Measurements from ENCODE around the gene PBX3.

PBX3 gene

DNA sequence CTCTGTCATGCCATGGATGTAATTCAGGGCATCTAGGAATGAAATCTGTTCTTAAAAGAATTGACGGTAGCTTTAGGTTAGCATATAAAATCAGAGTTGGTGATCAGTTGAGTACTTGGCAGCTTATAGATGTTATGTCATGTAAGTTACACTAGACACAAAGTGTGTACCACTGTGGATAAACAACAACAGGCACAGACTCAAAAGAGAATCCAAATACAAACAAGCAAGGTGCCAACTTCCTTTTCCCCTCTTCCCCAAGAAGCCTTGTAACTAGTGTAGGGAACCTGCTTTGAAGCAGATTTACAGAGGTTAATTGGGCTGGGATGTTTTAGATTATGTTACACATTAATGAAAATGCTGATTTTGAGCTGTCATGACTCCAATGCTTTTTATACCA is 167.2 kb downstream of the PBX3 start:
- Histone ChIP-seq H3K4me3 (ENCODE audit: insufficient read depth, low read length, poor library complexity, severe bottlenecking) (no peak overlapping the region), H3K9me2 (replicated peaks; ENCODE audit: insufficient read depth, low read length) (no peaks in the 10 kb centered on the region), H4K20me1 (ENCODE audit: low read depth, low read length) (no peaks in the 10 kb centered on the region), H3K36me3 (ENCODE audit: low read length) (no peaks in the 10 kb centered on the region), H3K4me2 (ENCODE audit: low read depth, low read length, poor library complexity, severe bottlenecking) (no peak overlapping the region), H3K9me3 (ENCODE audit: insufficient read depth, low read length) (no peaks in the 10 kb centered on the region), H3K27ac (ENCODE audit: low read depth, low read length) (no peak overlapping the region), H3K9ac (ENCODE audit: low read length) (no peak overlapping the region), H2AFZ (ENCODE audit: low read depth, low read length, severe bottlenecking) (no peak overlapping the region), H3K27me3 (ENCODE audit: low read length) (no peaks in the 10 kb centered on the region), H3K79me2 (ENCODE audit: insufficient read depth, low read length) (no peaks in the 10 kb centered on the region), H3F3A (ENCODE audit: insufficient read depth) (0 out of 2 replicates have a peak, but pooled peaks cover 3% of the 10 kb centered on the region)
- TF ChIP-seq, protein P1, sequence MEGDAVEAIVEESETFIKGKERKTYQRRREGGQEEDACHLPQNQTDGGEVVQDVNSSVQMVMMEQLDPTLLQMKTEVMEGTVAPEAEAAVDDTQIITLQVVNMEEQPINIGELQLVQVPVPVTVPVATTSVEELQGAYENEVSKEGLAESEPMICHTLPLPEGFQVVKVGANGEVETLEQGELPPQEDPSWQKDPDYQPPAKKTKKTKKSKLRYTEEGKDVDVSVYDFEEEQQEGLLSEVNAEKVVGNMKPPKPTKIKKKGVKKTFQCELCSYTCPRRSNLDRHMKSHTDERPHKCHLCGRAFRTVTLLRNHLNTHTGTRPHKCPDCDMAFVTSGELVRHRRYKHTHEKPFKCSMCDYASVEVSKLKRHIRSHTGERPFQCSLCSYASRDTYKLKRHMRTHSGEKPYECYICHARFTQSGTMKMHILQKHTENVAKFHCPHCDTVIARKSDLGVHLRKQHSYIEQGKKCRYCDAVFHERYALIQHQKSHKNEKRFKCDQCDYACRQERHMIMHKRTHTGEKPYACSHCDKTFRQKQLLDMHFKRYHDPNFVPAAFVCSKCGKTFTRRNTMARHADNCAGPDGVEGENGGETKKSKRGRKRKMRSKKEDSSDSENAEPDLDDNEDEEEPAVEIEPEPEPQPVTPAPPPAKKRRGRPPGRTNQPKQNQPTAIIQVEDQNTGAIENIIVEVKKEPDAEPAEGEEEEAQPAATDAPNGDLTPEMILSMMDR (IDR thresholded peaks at IDR 0.05; ENCODE audit: insufficient read depth, low read length, poor library complexity, severe bottlenecking), result no peak
- TF ChIP-seq EZH2phosphoT487 (conservative IDR thresholded peaks at IDR 0.05; ENCODE audit: low read length), result no peak

DNA sequence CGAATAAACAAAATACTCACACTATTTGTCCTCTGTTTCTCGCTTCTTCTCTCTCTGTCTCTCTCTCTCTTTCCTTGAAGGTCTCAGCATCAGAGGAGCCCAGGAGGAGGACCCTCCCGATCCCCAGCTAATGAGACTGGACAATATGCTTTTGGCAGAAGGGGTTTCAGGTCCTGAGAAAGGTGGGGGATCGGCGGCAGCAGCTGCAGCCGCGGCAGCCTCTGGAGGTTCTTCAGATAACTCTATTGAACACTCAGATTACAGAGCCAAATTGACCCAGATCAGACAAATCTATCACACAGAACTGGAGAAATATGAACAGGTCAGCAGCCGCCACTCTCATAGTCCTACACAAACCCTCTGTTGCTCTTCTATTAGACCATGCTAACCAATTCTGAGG is 168.4 kb downstream of the PBX3 start:
- no peaks in the 10 kb centered on the region for H3K36me3 ChIP-seq (ENCODE audit: low read length)
- H3K4me3 ChIP-seq (ENCODE audit: insufficient read depth, low read length, poor library complexity, severe bottlenecking), result no peak overlapping the region
- H3K4me2 ChIP-seq (ENCODE audit: low read depth, low read length, poor library complexity, severe bottlenecking), result no peak overlapping the region
- no peaks in the 10 kb centered on the region for H3K9me2 ChIP-seq (replicated peaks; ENCODE audit: insufficient read depth, low read length)
- H3K27ac ChIP-seq (ENCODE audit: low read depth, low read length), result no peak overlapping the region
- TF ChIP-seq, protein P1 (IDR thresholded peaks at IDR 0.05; ENCODE audit: insufficient read depth, low read length, poor library complexity, severe bottlenecking), result no peak
- TF ChIP-seq EZH2phosphoT487 (conservative IDR thresholded peaks at IDR 0.05; ENCODE audit: low read length), result no peak
- H3K79me2 ChIP-seq (ENCODE audit: insufficient read depth, low read length), result no peaks in the 10 kb centered on the region
- H4K20me1 ChIP-seq (ENCODE audit: low read depth, low read length), result no peaks in the 10 kb centered on the region
- H3K27me3 ChIP-seq (ENCODE audit: low read length), result no peaks in the 10 kb centered on the region
- 0 out of 2 replicates have a peak, but pooled peaks cover 3% of the 10 kb centered on the region for H3F3A ChIP-seq (ENCODE audit: insufficient read depth)
- H2AFZ ChIP-seq (ENCODE audit: low read depth, low read length, severe bottlenecking), result no peak overlapping the region
- no peaks in the 10 kb centered on the region for H3K9me3 ChIP-seq (ENCODE audit: insufficient read depth, low read length)
- H3K9ac ChIP-seq (ENCODE audit: low read length), result no peak overlapping the region

DNA sequence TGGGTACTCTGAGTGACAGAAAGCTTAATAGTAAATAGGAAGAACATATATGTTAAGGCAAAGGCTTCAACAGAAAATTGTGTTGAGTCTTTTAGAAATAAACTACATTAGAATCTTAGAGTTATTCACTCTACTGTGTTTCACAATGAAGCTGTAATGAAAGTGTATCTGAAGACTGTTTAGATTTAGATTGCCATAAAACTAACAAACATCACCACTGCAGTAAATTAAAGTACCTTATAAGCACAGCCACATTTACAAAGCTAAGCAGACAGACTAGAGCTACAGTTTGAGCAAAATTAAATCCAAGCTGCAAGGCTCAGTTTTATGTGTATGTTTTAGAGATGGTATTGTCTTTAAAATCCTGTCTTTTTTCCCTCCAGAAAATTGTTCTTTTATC is 172.4 kb downstream of the PBX3 start:
- TF ChIP-seq EZH2phosphoT487 (conservative IDR thresholded peaks at IDR 0.05; ENCODE audit: low read length), result no peak
- H3K9me2 ChIP-seq (replicated peaks; ENCODE audit: insufficient read depth, low read length), result no peaks in the 10 kb centered on the region
- H3K4me3 ChIP-seq (ENCODE audit: insufficient read depth, low read length, poor library complexity, severe bottlenecking), result no peak overlapping the region
- no peaks in the 10 kb centered on the region for H3K27me3 ChIP-seq (ENCODE audit: low read length)
- H3K9ac ChIP-seq (ENCODE audit: low read length), result no peak overlapping the region
- H3K9me3 ChIP-seq (ENCODE audit: insufficient read depth, low read length), result no peaks in the 10 kb centered on the region
- no peaks in the 10 kb centered on the region for H4K20me1 ChIP-seq (ENCODE audit: low read depth, low read length)
- H3K79me2 ChIP-seq (ENCODE audit: insufficient read depth, low read length), result no peaks in the 10 kb centered on the region
- H3K27ac ChIP-seq (ENCODE audit: low read depth, low read length), result no peak overlapping the region
- H3F3A ChIP-seq (ENCODE audit: insufficient read depth), result no peaks in the 10 kb centered on the region
- H2AFZ ChIP-seq (ENCODE audit: low read depth, low read length, severe bottlenecking), result no peak overlapping the region
- no peaks in the 10 kb centered on the region for H3K36me3 ChIP-seq (ENCODE audit: low read length)
- H3K4me2 ChIP-seq (ENCODE audit: low read depth, low read length, poor library complexity, severe bottlenecking), result no peak overlapping the region

DNA sequence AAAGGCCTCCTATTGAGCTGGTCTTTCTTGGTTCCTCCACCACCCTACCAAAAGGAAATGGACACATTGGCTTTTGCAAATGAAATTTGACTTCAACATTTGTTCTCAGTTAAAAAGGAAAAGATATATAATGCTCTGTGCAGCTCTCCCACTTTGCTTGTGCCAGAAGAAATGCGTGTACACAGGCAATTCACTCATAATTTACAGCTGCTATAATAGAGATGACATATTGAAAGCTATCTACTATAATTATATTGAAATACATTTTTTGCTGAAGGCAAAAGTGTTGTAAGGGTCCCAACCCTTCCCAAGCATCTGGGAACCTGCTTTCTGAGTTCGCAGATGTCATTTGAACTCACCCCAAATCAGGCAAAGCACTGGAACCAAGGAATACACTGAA is 173.2 kb downstream of the PBX3 start:
- Histone ChIP-seq H3K36me3 (ENCODE audit: low read length) (no peaks in the 10 kb centered on the region), H4K20me1 (ENCODE audit: low read depth, low read length) (no peaks in the 10 kb centered on the region), H3K4me3 (ENCODE audit: insufficient read depth, low read length, poor library complexity, severe bottlenecking) (no peak overlapping the region), H3K79me2 (ENCODE audit: insufficient read depth, low read length) (no peaks in the 10 kb centered on the region), H3F3A (ENCODE audit: insufficient read depth) (no peaks in the 10 kb centered on the region), H3K9me2 (replicated peaks; ENCODE audit: insufficient read depth, low read length) (no peaks in the 10 kb centered on the region), H3K9me3 (ENCODE audit: insufficient read depth, low read length) (no peaks in the 10 kb centered on the region), H3K4me2 (ENCODE audit: low read depth, low read length, poor library complexity, severe bottlenecking) (no peak overlapping the region), H3K9ac (ENCODE audit: low read length) (no peak overlapping the region), H2AFZ (ENCODE audit: low read depth, low read length, severe bottlenecking) (no peak overlapping the region), H3K27ac (ENCODE audit: low read depth, low read length) (no peak overlapping the region), H3K27me3 (ENCODE audit: low read length) (no peaks in the 10 kb centered on the region)
- no peak for TF ChIP-seq EZH2phosphoT487 (conservative IDR thresholded peaks at IDR 0.05; ENCODE audit: low read length)
- TF ChIP-seq, protein P1 (IDR thresholded peaks at IDR 0.05; ENCODE audit: insufficient read depth, low read length, poor library complexity, severe bottlenecking), result no peak
